GM12878 (cell line): ENCODE data around the gene AMY1B.
"Not testable (repeated sequence)": the region's sequence is repeated elsewhere in the genome, so short reads cannot be mapped to it uniquely, and the experiment has no call there.

ENCODE experiments used
- HDGF ChIP-seq: fragments of 450-650 bp; IDR thresholded peaks from 2 replicates; pipeline ENCODE4 v1.6.1; 2016; ENCODE audit warnings: antibody characterized with exemption
- PML ChIP-seq: IDR thresholded peaks from 2 replicates; pipeline ENCODE4 v1.6.1; 2012; ENCODE audit warnings: low read length, inconsistent platforms
- POLR2A ChIP-seq: IDR thresholded peaks from 2 replicates; pipeline ENCODE4 v1.6.1; 2011; ENCODE audit warnings: low read depth, mild to moderate bottlenecking, low read length
- POLR2AphosphoS5 ChIP-seq: IDR thresholded peaks from 2 replicates; pipeline ENCODE4 v1.6.1; 2011; ENCODE audit warnings: mild to moderate bottlenecking, low read length, inconsistent platforms
- SUZ12 ChIP-seq: fragments of 200-600 bp; sonication (generic); IDR thresholded peaks from one replicate; pipeline ENCODE4 v1.6.1; 2018; ENCODE audit warnings: antibody characterized with exemption, mild to moderate bottlenecking; ENCODE audit not compliant: unreplicated experiment

GRCh38 chr1:103654133-103654532 lies 41.9 kb downstream of the AMY1B start:
- not testable (repeated sequence) for TF ChIP-seq PML, POLR2AphosphoS5, SUZ12, POLR2A, HDGF
